Endodermal cell (in vitro differentiated cells): ENCODE results near the gene SLC24A3. TPM values are rescaled to one million over a fixed set of nuclear protein-coding genes. Genes with fewer than 3 reads are reported as not detected.

Experiments used
- DNase-seq: peaks from one replicate; pipeline ENCODE4 v3.0.0-alpha.2; 2017
- H3K27ac ChIP-seq: 2 replicates; pipeline ENCODE4 v1.5.1; 2013; ENCODE audit warnings: mild to moderate bottlenecking, low read depth, low read length, moderate library complexity
- H3K27me3 ChIP-seq: 2 replicates; pipeline ENCODE4 v1.6.1; 2013; ENCODE audit warnings: mild to moderate bottlenecking, low read length, moderate library complexity; ENCODE audit not compliant: insufficient read depth, control insufficient read depth, poor library complexity, severe bottlenecking
- H3K36me3 ChIP-seq: 2 replicates; pipeline ENCODE4 v1.7.0; 2013; ENCODE audit warnings: mild to moderate bottlenecking, low read length, moderate library complexity; ENCODE audit not compliant: control insufficient read depth, insufficient read depth
- H3K4me1 ChIP-seq: one replicate; pipeline ENCODE4 v1.7.0; 2013; ENCODE audit warnings: low read length; ENCODE audit not compliant: control insufficient read depth, insufficient read depth
- H3K4me3 ChIP-seq: 2 replicates; pipeline ENCODE4 v1.5.1; 2013; ENCODE audit warnings: mild to moderate bottlenecking, low read length, moderate library complexity
- H3K9ac ChIP-seq: 2 replicates; pipeline ENCODE4 v1.6.1; 2013; ENCODE audit warnings: mild to moderate bottlenecking, low read length, moderate library complexity; ENCODE audit not compliant: poor library complexity, severe bottlenecking; ENCODE audit errors: extremely low read depth
- H3K9me3 ChIP-seq: 2 replicates; pipeline ENCODE4 v1.6.1; 2013; ENCODE audit warnings: mild to moderate bottlenecking, low read length, moderate library complexity; ENCODE audit not compliant: control insufficient read depth
- H3K27ac Mint-ChIP-seq: 2 replicates; pipeline ENCODE4 v1.8.0; 2020; ENCODE audit warnings: mixed read lengths
- H3K27me3 Mint-ChIP-seq: 2 replicates; pipeline ENCODE4 v1.8.0; 2021; ENCODE audit warnings: mild to moderate bottlenecking, mixed read lengths; ENCODE audit not compliant: insufficient read depth
- H3K36me3 Mint-ChIP-seq: 2 replicates; pipeline ENCODE4 v1.8.0; 2020; ENCODE audit warnings: low read depth, mixed read lengths
- H3K4me1 Mint-ChIP-seq: 2 replicates; pipeline ENCODE4 v1.8.0; 2020; ENCODE audit warnings: mixed read lengths
- H3K4me3 Mint-ChIP-seq: 2 replicates; pipeline ENCODE4 v1.8.0; 2020; ENCODE audit warnings: mild to moderate bottlenecking, moderate library complexity, mixed read lengths
- H3K9me3 Mint-ChIP-seq: 2 replicates; pipeline ENCODE4 v1.8.0; 2020; ENCODE audit warnings: mild to moderate bottlenecking, mixed read lengths
- WGBS, 2 experiments: methylation state at CpG; one replicate each; pipeline versions ENCODE4 v1.1.5 to v1.1.7; 2013; ENCODE audit warnings: missing lambda C conversion rate in 2 of 2, mixed read lengths in 1 of 2; ENCODE audit not compliant: insufficient coverage in 1 of 2, insufficient read length in 1 of 2; 5-methylcytosine and 5-hydroxymethylcytosine counted together
- total RNA-seq, 2 donors: library from RNA; stranded (reverse); fragmentation: NEBNext Ultra II Directional in 1 of 2; extraction: Animal tissue kit (Norgen Biotek cat#: 25700) in 1 of 2; gene quantifications; 2 replicates in 1 of 2; 3 replicates in 1 of 2; pipeline ENCODE4 v1.2.1, GENCODE V29; 2021
- TF ChIP-seq, protein P1 (sequence below): fragments of 200-600 bp; sonication (generic); conservative IDR thresholded peaks from 2 replicates; pipeline ENCODE4 v1.5.0; 2021; ENCODE audit warnings: antibody characterized with exemption, mild to moderate bottlenecking

Gene SLC24A3
- total RNA-seq, 2 donors from 2014 or later: 1.5 to 1.8 TPM

- no peak overlapping the region for H3K27ac ChIP-seq
- H3K9ac ChIP-seq: no peak overlapping the region
- no peak for DNase-seq
- no peaks in the 10 kb centered on the region for H3K27me3 ChIP-seq
- H3K36me3 Mint-ChIP-seq: no peaks in the 10 kb centered on the region
- no peaks in the 10 kb centered on the region for H3K4me1 ChIP-seq
- TF ChIP-seq, protein P1, sequence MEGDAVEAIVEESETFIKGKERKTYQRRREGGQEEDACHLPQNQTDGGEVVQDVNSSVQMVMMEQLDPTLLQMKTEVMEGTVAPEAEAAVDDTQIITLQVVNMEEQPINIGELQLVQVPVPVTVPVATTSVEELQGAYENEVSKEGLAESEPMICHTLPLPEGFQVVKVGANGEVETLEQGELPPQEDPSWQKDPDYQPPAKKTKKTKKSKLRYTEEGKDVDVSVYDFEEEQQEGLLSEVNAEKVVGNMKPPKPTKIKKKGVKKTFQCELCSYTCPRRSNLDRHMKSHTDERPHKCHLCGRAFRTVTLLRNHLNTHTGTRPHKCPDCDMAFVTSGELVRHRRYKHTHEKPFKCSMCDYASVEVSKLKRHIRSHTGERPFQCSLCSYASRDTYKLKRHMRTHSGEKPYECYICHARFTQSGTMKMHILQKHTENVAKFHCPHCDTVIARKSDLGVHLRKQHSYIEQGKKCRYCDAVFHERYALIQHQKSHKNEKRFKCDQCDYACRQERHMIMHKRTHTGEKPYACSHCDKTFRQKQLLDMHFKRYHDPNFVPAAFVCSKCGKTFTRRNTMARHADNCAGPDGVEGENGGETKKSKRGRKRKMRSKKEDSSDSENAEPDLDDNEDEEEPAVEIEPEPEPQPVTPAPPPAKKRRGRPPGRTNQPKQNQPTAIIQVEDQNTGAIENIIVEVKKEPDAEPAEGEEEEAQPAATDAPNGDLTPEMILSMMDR: no peak
- no peaks in the 10 kb centered on the region for H3K36me3 ChIP-seq
- peaks cover 4% of the 10 kb centered on the region for H3K4me1 Mint-ChIP-seq
- H3K9me3 Mint-ChIP-seq: no peaks in the 10 kb centered on the region
- H3K9me3 ChIP-seq: no peaks in the 10 kb centered on the region
- H3K4me3 ChIP-seq: no peak overlapping the region
- peaks cover 4% of the 10 kb centered on the region for H3K27me3 Mint-ChIP-seq
- WGBS, 2 experiments: 85 to 89% methylated on average over 4 to 9 of the region's 9 CpGs
- H3K27ac Mint-ChIP-seq: no peak overlapping the region
- no peak overlapping the region for H3K4me3 Mint-ChIP-seq
Observed at GRCh38 chr20:19522071-19522801, 309.8 kb downstream of the SLC24A3 start.

DNA sequence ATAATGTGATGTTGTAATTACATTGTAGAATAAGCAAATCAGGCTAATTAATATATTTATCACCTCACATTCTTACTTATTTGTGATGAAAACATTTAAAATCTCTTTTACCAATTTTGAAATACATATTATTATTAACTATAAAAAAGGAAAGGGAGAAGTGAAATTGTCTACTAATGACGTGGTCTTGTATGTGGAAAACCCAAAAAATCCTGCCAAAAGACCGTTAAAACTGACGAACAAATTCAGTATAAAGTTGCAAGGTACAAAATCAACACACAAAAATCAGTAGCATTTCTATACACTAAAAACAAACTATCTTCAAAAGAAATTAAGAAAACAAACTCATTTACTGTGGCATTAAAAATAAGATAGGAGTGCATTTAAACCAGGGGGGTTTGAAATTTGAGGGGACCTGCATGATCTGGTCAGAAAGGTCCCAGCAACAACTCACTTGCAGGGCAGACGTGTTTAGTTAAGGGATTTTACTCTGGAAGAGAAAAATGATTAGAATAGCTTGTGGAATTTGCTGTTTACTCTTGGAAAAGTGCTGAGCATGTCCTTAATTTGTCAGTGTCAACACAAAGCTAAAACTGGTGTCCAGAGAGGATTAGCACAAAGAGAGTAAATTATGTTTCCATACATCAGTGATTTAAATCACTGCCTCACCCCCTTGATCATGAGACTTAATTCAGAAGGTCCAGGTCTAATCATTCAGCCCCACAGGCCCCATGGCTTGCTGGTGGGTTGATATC lies 310.6 kb downstream of the SLC24A3 start:
- H3K27ac Mint-ChIP-seq: no peak overlapping the region
- H3K4me1 Mint-ChIP-seq: peaks cover 4% of the 10 kb centered on the region
- Histone ChIP-seq H3K9ac (no peak overlapping the region), H3K27ac (no peak overlapping the region), H3K36me3 (no peaks in the 10 kb centered on the region), H3K4me1 (no peaks in the 10 kb centered on the region), H3K27me3 (no peaks in the 10 kb centered on the region), H3K4me3 (no peak overlapping the region), H3K9me3 (no peaks in the 10 kb centered on the region)
- peaks cover 4% of the 10 kb centered on the region for H3K27me3 Mint-ChIP-seq
- no peak overlapping the region for H3K4me3 Mint-ChIP-seq
- H3K36me3 Mint-ChIP-seq: no peaks in the 10 kb centered on the region
- no peaks in the 10 kb centered on the region for H3K9me3 Mint-ChIP-seq
- 80 to 94% methylated on average over 1 to 4 of the region's 4 CpGs for WGBS, 2 experiments
- no peak for DNase-seq
- TF ChIP-seq, protein P1: no peak

DNA sequence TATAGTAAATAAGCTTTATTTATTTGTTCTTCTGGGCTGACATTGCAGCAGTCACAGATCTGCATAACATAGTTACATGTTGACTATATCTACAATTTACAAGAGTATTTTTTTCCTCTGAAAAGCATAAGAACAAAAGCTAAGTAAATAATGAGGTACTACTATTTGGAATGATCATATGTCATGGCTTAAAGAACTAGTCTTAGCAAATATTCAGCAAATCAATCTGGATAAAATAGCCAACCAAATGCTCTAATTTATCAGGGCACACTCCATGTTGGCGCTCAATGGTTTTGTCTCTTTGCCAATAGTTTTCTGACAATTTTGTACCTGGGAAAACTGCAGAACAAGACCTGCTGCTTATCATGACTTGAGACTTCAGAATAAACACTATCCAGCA lies 312.2 kb downstream of the SLC24A3 start:
- H3K4me3 ChIP-seq: no peak overlapping the region
- DNase-seq: no peak
- Mint-ChIP-seq H3K4me3 (no peak overlapping the region), H3K4me1 (peaks cover 4% of the 10 kb centered on the region), H3K36me3 (no peaks in the 10 kb centered on the region), H3K27ac (no peak overlapping the region), H3K9me3 (no peaks in the 10 kb centered on the region), H3K27me3 (peaks cover 2% of the 10 kb centered on the region)
- H3K9me3 ChIP-seq: no peaks in the 10 kb centered on the region
- H3K9ac ChIP-seq: no peak overlapping the region
- H3K36me3 ChIP-seq: no peaks in the 10 kb centered on the region
- no peak overlapping the region for H3K27ac ChIP-seq
- no peaks in the 10 kb centered on the region for H3K27me3 ChIP-seq
- WGBS, 2 experiments: 88% methylated on average over 1 of the region's 1 CpG; no CpG with 5 or more reads in 1 of the 2 experiments
- TF ChIP-seq, protein P1: no peak
- H3K4me1 ChIP-seq: no peaks in the 10 kb centered on the region
